Measurements from ENCODE around the gene PPM1J. TPM values are rescaled to one million over a fixed set of nuclear protein-coding genes. Genes with fewer than 3 reads are reported as not detected.

PPM1J gene
- total RNA-seq, 1 experiment from 2014 or later, result 0.56 TPM

DNA sequence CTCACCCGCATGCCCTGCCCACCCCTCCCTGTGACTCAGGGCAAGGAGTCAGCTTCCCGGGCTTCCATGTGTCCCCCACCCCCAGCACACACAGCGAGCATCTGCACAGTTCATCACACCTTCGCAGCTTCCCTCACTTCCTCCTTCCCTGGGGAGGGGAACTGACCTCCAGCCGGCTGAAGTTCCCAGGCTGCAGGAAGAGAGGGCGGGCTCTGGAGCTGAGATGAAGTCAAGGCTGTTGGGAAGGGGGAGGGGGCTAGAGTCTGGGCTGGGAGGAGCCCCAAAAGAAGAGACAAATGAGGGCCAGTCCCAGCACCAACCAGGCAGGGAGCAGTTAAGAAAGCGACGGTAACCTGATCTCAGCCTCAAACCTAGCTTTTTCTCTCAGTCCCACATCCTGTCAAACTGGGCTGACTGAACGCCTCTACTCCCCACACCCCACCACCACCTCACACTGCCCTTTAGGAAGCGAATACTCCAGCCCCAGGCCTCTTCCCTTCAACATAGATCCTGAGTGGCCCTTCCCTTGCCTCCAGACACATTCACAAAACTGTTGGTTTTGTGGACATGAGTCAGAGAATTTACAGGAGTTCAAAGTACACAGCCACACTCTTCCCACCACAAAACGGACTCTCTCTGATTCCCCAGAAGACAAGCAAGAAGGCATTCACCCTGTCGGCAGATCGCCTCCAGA, 10.1 kb downstream of the PPM1J start:
- DNase-seq (ENCODE audit: low spot score), result peak; percentile 90

DNA sequence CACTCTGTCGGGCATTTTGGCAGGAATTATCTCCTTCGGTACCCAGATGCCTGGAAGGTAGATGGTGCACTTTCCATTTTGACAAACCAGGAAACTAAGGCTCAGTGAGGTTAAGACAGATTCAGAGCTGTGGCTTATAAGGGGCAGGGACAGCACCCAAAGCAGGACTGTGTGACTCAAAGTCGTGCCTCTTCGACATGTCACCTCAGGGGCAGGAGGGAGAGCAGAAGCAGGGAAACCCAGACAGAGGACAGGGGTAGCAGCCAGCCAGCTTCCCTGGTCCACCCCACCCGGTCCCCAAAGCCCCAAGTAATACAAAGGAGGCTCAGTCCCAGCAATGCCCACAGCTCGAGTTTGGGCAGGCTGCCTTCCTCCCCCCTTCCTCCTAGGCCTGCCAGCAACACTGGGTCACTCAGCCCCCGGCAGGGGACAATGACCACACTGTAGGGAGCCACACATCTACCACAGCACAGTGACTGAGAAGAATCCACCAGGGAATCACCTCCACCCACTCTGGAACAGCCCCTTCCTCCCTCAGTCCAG, 10.7 kb downstream of the PPM1J start:
- no peak for DNase-seq (ENCODE audit: low spot score)

DNA sequence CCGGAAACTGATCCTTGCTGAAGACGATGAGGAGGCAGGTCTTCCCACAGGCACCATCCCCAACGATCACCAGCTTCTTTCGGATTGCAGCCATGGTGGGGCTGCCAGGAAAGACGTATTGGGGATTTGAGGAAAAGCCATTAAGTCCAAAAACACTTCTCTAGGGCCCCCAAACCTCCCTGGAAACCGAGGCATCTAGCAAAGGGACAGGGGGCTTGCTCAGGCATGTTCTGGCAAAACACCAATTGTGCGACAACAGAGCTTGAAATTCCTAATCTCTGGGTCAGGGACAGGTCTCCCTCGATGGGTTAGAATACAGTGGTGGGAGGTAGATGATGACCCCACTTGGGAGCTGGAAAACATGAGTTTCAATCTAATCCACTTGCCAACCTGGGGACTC, 11.4 kb downstream of the PPM1J start:
- no peak for DNase-seq (ENCODE audit: low spot score)

- no peak for DNase-seq (ENCODE audit: low spot score)
Measured at GRCh38 chr1:112702420-112703261, 12.5 kb downstream of the PPM1J start.

DNA sequence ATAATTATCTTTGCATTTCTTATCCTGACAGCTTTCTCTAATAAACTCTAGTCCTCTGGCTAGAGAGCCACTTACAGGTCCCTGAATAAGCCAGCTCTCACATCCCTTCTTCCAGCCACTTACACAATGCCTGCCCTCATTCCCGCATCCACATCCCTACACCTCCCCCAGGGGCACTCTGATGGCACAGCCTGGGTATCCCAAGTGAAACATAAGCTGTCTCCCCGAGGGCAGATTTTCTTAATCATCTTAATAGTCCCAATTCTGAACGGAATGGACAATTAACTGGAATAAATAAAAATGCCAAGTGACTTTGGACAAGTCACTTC, 13.1 kb downstream of the PPM1J start:
- no peak for DNase-seq (ENCODE audit: low spot score)

DNA sequence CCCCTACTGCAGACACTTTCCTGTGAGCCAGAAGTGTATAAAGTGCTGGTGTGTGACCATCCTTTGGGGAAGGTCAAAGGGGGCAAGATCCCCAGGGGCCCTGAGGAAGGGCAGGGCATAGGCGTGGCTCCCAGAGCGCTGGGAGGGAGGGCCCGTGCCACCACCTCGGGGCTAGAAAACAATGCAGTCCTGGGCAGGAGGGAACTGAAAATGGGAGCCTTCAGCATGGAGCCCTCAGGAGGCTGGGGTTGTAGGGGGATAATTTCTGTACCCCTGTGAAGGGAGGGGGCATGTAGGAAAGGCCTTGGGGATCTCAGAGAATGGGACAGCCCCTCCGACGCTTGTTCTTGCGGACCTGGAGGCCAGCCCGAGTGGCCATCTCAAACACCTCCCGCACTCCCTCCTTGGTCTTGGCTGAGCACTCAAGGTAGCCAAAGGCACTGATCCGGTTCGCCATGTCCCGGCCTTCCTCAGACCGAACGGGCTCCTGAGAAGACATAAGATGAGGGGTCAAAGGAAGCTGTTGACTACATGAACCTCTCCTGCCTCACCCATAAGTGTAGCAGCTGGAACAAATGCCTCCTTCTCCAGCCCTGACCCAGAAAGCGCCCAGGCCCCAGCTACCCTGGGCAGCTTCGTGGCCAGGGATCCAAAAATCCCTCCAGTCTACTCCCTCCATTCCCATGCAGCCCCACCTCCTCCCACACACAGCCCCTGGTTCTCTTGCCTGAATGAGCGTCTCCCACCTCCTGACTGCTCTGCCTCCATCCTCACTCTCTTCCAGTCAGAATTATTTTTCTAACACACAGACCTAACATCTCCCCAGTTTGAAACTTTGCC, 13.7 kb downstream of the PPM1J start:
- DNase-seq (ENCODE audit: low spot score), result no peak

GRCh38 chr1:112700290-112701226, 14.6 kb downstream of the PPM1J start:
- peak; percentile 92 for DNase-seq (ENCODE audit: low spot score)

DNA sequence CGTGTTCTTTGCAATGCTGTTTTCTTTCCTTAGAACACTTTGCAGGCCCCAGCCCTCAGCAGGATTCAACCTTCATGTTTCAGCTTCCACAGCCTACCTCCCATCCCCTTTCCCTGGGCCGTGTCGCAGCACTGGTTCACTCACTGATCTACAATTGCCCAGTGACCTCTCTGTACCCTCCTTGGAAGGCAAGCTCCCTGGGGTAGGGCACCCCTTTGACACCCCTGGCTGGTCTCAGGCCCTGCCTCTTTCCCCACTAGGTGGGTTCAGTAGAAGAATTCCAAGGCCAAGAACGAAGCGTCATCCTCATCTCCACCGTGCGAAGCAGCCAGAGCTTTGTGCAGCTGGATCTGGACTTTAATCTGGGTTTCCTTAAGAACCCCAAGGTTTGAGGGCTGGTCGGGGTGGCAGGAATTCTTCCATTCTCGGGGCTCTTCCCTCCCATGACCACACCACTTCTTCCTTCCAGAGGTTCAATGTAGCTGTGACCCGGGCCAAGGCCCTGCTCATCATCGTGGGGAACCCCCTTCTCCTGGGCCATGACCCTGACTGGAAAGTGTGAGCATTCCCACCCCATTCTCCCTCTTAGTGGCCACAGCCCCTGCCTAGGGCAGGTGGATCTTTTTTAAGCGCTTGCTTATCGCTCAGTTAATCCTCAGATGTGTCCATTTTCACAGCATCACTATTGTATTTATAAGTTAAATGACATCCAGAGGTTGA, 15.5 kb downstream of the PPM1J start:
- no peak for DNase-seq (ENCODE audit: low spot score)

GRCh38 chr1:112698366-112699310, 16.5 kb downstream of the PPM1J start:
- DNase-seq (ENCODE audit: low spot score), result peak; percentile 88

- no peak for DNase-seq (ENCODE audit: low spot score)
Measured at GRCh38 chr1:112697781-112698201, 17.3 kb downstream of the PPM1J start.

GRCh38 chr1:112696578-112697314, 18.4 kb downstream of the PPM1J start:
- DNase-seq (ENCODE audit: low spot score), result no peak

GRCh38 chr1:112695276-112695675, 19.9 kb downstream of the PPM1J start:
- no peak for DNase-seq (ENCODE audit: low spot score)

DNA sequence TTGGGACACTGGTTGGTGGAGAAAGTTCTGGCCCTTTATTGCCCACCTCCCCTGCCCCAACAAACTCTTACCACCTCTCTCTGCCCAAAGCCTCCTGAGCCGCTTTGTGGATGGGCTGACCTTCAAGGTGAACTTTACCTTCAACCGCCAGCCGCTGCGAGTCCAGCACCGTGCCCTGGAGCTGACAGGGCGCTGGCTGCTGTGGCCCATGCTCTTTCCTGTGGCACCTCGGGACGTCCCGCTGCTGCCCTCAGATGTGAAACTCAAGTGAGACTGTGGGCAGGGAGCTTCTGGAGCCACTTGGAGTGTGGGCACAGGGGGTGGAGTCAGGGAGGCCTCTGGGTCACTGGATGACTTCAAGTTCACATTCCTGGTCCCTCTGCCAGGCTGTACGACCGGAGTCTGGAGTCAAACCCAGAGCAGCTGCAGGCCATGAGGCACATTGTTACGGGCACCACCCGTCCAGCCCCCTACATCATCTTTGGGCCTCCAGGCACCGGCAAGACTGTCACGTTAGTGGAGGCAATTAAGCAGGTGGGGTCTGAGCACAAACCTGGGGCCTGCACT, 20.7 kb downstream of the PPM1J start:
- DNase-seq (ENCODE audit: low spot score), result no peak

DNA sequence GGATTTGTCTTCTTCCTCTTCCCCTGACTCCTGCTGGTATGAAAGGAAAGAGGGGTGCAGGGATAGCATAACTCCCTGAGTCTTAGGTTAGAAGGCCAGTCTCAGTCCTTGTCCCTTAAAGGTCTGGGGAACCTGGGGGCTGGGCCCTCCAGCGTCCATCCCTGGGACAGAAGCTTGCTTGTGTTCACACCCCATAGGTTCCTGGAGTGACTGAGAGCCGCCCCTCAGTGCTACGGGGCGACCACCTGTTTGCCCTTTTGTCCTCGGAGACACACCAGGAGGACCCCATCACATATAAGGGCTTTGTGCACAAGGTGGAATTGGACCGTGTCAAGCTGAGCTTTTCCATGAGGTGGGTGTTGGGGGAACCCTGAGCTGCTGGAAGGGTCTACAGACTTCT, 21.3 kb downstream of the PPM1J start:
- no peak for DNase-seq (ENCODE audit: low spot score)

DNA sequence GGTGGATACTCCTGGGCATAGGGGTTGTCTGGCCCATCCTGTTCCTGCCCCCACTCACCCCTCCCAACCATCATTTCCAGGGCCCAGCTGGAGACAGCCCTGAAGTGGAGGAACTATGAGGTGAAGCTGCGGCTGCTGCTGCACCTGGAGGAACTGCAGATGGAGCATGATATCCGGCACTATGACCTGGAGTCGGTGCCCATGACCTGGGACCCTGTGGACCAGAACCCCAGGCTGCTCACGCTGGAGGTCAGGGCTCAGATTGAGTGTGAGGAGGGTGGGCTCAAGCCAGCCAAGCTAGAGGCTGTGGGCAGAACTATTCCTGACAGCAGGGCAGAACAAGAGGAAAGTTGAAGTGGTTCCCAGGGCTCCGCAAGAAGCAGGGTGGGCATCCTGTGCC, 22.5 kb downstream of the PPM1J start:
- DNase-seq (ENCODE audit: low spot score), result no peak

DNA sequence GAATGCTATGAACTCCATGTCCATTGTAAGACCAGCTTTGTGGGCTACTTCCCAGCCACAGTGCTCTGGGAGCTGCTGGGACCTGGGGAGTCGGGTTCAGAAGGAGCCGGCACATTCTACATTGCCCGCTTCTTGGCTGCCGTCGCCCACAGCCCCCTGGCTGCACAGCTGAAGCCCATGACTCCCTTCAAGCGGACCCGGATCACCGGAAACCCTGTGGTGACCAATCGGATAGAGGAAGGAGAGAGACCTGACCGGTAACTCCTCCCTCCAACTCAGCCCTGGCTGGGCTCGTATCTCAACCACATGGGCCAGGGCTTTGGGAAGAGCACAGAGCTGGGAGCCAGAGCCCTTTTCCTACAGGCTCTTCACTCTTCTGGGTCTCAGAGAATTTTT, 25.3 kb downstream of the PPM1J start:
- DNase-seq (ENCODE audit: low spot score), result no peak

GRCh38 chr1:112689196-112689841, 25.8 kb downstream of the PPM1J start:
- DNase-seq (ENCODE audit: low spot score), result no peak

Data from HT-29 (cell line).